Loucy (cell line): ENCODE results near the gene RNF215.

Source experiments
- H2AFZ ChIP-seq: fragments of 200-600 bp; sonication (generic); 2 replicates; pipeline ENCODE4 v1.6.0; 2016; ENCODE audit warnings: antibody characterized with exemption, mild to moderate bottlenecking, low read length, moderate library complexity
- H3F3A ChIP-seq: fragments of 200-600 bp; 2 replicates; pipeline ENCODE4 v1.6.0; 2016; ENCODE audit warnings: antibody characterized with exemption, low read depth, mild to moderate bottlenecking
- H3K27me3 ChIP-seq: fragments of 200-600 bp; sonication (generic); 2 replicates; pipeline ENCODE4 v1.6.1; 2014; ENCODE audit warnings: low read length, mild to moderate bottlenecking; ENCODE audit not compliant: insufficient read depth, poor library complexity, severe bottlenecking
- H3K36me3 ChIP-seq: fragments of 200-600 bp; sonication (generic); 2 replicates; pipeline ENCODE4 v1.6.1; 2016; ENCODE audit warnings: low read length; ENCODE audit not compliant: insufficient read depth
- H3K4me1 ChIP-seq: fragments of 200-600 bp; sonication (generic); 2 replicates; pipeline ENCODE4 v1.5.1; 2014; ENCODE audit warnings: low read length, mild to moderate bottlenecking; ENCODE audit not compliant: insufficient read depth, poor library complexity, severe bottlenecking
- H3K4me2 ChIP-seq: fragments of 200-600 bp; sonication (generic); 2 replicates; pipeline ENCODE4 v1.6.0; 2014; ENCODE audit warnings: antibody characterized with exemption, low read length, low read depth, mild to moderate bottlenecking; ENCODE audit not compliant: poor library complexity, severe bottlenecking
- H3K4me3 ChIP-seq: fragments of 200-600 bp; sonication (generic); 2 replicates; pipeline ENCODE4 v1.5.1; 2014; ENCODE audit warnings: low read length, mild to moderate bottlenecking, mixed read lengths; ENCODE audit not compliant: poor library complexity, severe bottlenecking
- H3K79me2 ChIP-seq: fragments of 200-600 bp; sonication (generic); 2 replicates; pipeline ENCODE4 v1.6.1; 2014; ENCODE audit warnings: low read length; ENCODE audit not compliant: insufficient read depth
- H3K9ac ChIP-seq: fragments of 200-600 bp; sonication (generic); 2 replicates; pipeline ENCODE4 v1.6.0; 2014; ENCODE audit warnings: mild to moderate bottlenecking, low read depth, low read length, moderate library complexity; ENCODE audit not compliant: poor library complexity, severe bottlenecking
- H3K9me2 ChIP-seq: fragments of 200-600 bp; sonication (generic); replicated peaks from 2 replicates; pipeline ENCODE4 v1.6.1; 2016; ENCODE audit warnings: low read depth, low read length, mixed read lengths
- H3K9me3 ChIP-seq: fragments of 200-600 bp; sonication (generic); 2 replicates; pipeline ENCODE4 v1.6.1; 2014; ENCODE audit warnings: mild to moderate bottlenecking, antibody characterized with exemption, low read length, low read depth; ENCODE audit not compliant: insufficient read depth
- H4K20me1 ChIP-seq: fragments of 200-600 bp; sonication (generic); 2 replicates; pipeline ENCODE4 v1.6.0; 2014; ENCODE audit warnings: antibody characterized with exemption, low read length, mild to moderate bottlenecking; ENCODE audit not compliant: insufficient read depth, poor library complexity, severe bottlenecking
- CTCF ChIP-seq: fragments of 200-600 bp; sonication (generic); conservative IDR thresholded peaks from 2 replicates; pipeline ENCODE4 v1.5.1; 2014; ENCODE audit warnings: mild to moderate bottlenecking, antibody characterized with exemption, low read length
- EZH2phosphoT487 ChIP-seq: fragments of 200-600 bp; IDR thresholded peaks from 2 replicates; pipeline ENCODE4 v1.6.1; 2018; ENCODE audit warnings: antibody characterized with exemption, mild to moderate bottlenecking, moderate library complexity, borderline replicate concordance

Gene RNF215

GRCh38 chr22:30429887-30430286 lies 42.7 kb upstream of the RNF215 start:
- H3K4me2 ChIP-seq, result no peak overlapping the region

GRCh38 chr22:30427871-30428270 lies 40.7 kb upstream of the RNF215 start:
- Histone ChIP-seq H3K9me3 (no peaks in the 10 kb centered on the region), H3K27me3 (peaks cover 4% of the 10 kb centered on the region), H2AFZ (no peak overlapping the region), H3K4me2 (peak overlapping the region; percentile 83), H3K9ac (no peak overlapping the region), H4K20me1 (peaks cover 16% of the 10 kb centered on the region), H3K79me2 (peaks cover 37% of the 10 kb centered on the region), H3K36me3 (peaks cover 17% of the 10 kb centered on the region; the same call in 1 of the 2 replicates), H3K4me3 (peak overlapping the region; percentile 90), H3F3A (0 out of 2 replicates have a peak, but pooled peaks cover 4% of the 10 kb centered on the region), H3K4me1 (peaks cover 28% of the 10 kb centered on the region), H3K9me2 (no peaks in the 10 kb centered on the region)
- TF ChIP-seq EZH2phosphoT487, result no peak
- no peak for TF ChIP-seq CTCF

More at GRCh38 chr22:30429887-30430286, 42.7 kb upstream of the RNF215 start:
- H3K4me1 ChIP-seq, result peaks cover 19% of the 10 kb centered on the region
- H3K79me2 ChIP-seq, result peaks cover 28% of the 10 kb centered on the region; the same call in 1 of the 2 replicates
- peaks cover 17% of the 10 kb centered on the region; the same call in 1 of the 2 replicates for H3K36me3 ChIP-seq
- no peak overlapping the region for H3K9ac ChIP-seq
- peaks cover 16% of the 10 kb centered on the region for H4K20me1 ChIP-seq
- no peaks in the 10 kb centered on the region for H3K9me2 ChIP-seq
- H3F3A ChIP-seq, result peaks cover 3% of the 10 kb centered on the region; the same call in 1 of the 2 replicates
- TF ChIP-seq CTCF (no peak), EZH2phosphoT487 (no peak)
- H3K9me3 ChIP-seq, result no peaks in the 10 kb centered on the region
- H3K4me3 ChIP-seq, result no peak overlapping the region
- H3K27me3 ChIP-seq, result peaks cover 25% of the 10 kb centered on the region
- no peak overlapping the region for H2AFZ ChIP-seq

- H3K4me1 ChIP-seq, result peaks cover 38% of the 10 kb centered on the region
Observed at GRCh38 chr22:30426388-30427353, 39.5 kb upstream of the RNF215 start.

More at GRCh38 chr22:30426388-30427353, 39.5 kb upstream of the RNF215 start:
- Histone ChIP-seq H3K27me3 (no peaks in the 10 kb centered on the region), H3F3A (0 out of 2 replicates have a peak, but pooled peaks cover 4% of the 10 kb centered on the region), H2AFZ (no peak overlapping the region), H3K36me3 (peaks cover 17% of the 10 kb centered on the region; the same call in 1 of the 2 replicates), H3K9ac (peak overlapping the region; percentile 77), H3K9me3 (no peaks in the 10 kb centered on the region), H3K9me2 (no peaks in the 10 kb centered on the region), H3K4me2 (peak overlapping the region; percentile 83), H3K79me2 (peaks cover 49% of the 10 kb centered on the region), H3K4me3 (peak overlapping the region; percentile 90), H4K20me1 (peaks cover 16% of the 10 kb centered on the region)
- no peak for TF ChIP-seq EZH2phosphoT487
- TF ChIP-seq CTCF, result peak; percentile 76
